Loucy (cell line): ENCODE data around the gene PHTF2.

Experiments used
- H2AFZ ChIP-seq: fragments of 200-600 bp; sonication (generic); 2 replicates; pipeline ENCODE4 v1.6.0; 2016; ENCODE audit warnings: antibody characterized with exemption, mild to moderate bottlenecking, low read length, moderate library complexity
- H3F3A ChIP-seq: fragments of 200-600 bp; 2 replicates; pipeline ENCODE4 v1.6.0; 2016; ENCODE audit warnings: antibody characterized with exemption, low read depth, mild to moderate bottlenecking
- H3K27me3 ChIP-seq: fragments of 200-600 bp; sonication (generic); 2 replicates; pipeline ENCODE4 v1.6.1; 2014; ENCODE audit warnings: low read length, mild to moderate bottlenecking; ENCODE audit not compliant: insufficient read depth, poor library complexity, severe bottlenecking
- H3K36me3 ChIP-seq: fragments of 200-600 bp; sonication (generic); 2 replicates; pipeline ENCODE4 v1.6.1; 2016; ENCODE audit warnings: low read length; ENCODE audit not compliant: insufficient read depth
- H3K4me1 ChIP-seq: fragments of 200-600 bp; sonication (generic); 2 replicates; pipeline ENCODE4 v1.5.1; 2014; ENCODE audit warnings: low read length, mild to moderate bottlenecking; ENCODE audit not compliant: insufficient read depth, poor library complexity, severe bottlenecking
- H3K4me2 ChIP-seq: fragments of 200-600 bp; sonication (generic); 2 replicates; pipeline ENCODE4 v1.6.0; 2014; ENCODE audit warnings: antibody characterized with exemption, low read length, low read depth, mild to moderate bottlenecking; ENCODE audit not compliant: poor library complexity, severe bottlenecking
- H3K4me3 ChIP-seq: fragments of 200-600 bp; sonication (generic); 2 replicates; pipeline ENCODE4 v1.5.1; 2014; ENCODE audit warnings: low read length, mild to moderate bottlenecking, mixed read lengths; ENCODE audit not compliant: poor library complexity, severe bottlenecking
- H3K79me2 ChIP-seq: fragments of 200-600 bp; sonication (generic); 2 replicates; pipeline ENCODE4 v1.6.1; 2014; ENCODE audit warnings: low read length; ENCODE audit not compliant: insufficient read depth
- H3K9ac ChIP-seq: fragments of 200-600 bp; sonication (generic); 2 replicates; pipeline ENCODE4 v1.6.0; 2014; ENCODE audit warnings: mild to moderate bottlenecking, low read depth, low read length, moderate library complexity; ENCODE audit not compliant: poor library complexity, severe bottlenecking
- H3K9me2 ChIP-seq: fragments of 200-600 bp; sonication (generic); replicated peaks from 2 replicates; pipeline ENCODE4 v1.6.1; 2016; ENCODE audit warnings: low read depth, low read length, mixed read lengths
- H3K9me3 ChIP-seq: fragments of 200-600 bp; sonication (generic); 2 replicates; pipeline ENCODE4 v1.6.1; 2014; ENCODE audit warnings: mild to moderate bottlenecking, antibody characterized with exemption, low read length, low read depth; ENCODE audit not compliant: insufficient read depth
- H4K20me1 ChIP-seq: fragments of 200-600 bp; sonication (generic); 2 replicates; pipeline ENCODE4 v1.6.0; 2014; ENCODE audit warnings: antibody characterized with exemption, low read length, mild to moderate bottlenecking; ENCODE audit not compliant: insufficient read depth, poor library complexity, severe bottlenecking
- EZH2phosphoT487 ChIP-seq: fragments of 200-600 bp; IDR thresholded peaks from 2 replicates; pipeline ENCODE4 v1.6.1; 2018; ENCODE audit warnings: antibody characterized with exemption, mild to moderate bottlenecking, moderate library complexity, borderline replicate concordance
- TF ChIP-seq, protein P1 (sequence below): fragments of 200-600 bp; sonication (generic); conservative IDR thresholded peaks from 2 replicates; pipeline ENCODE4 v1.5.1; 2014; ENCODE audit warnings: mild to moderate bottlenecking, antibody characterized with exemption, low read length

Gene PHTF2

DNA sequence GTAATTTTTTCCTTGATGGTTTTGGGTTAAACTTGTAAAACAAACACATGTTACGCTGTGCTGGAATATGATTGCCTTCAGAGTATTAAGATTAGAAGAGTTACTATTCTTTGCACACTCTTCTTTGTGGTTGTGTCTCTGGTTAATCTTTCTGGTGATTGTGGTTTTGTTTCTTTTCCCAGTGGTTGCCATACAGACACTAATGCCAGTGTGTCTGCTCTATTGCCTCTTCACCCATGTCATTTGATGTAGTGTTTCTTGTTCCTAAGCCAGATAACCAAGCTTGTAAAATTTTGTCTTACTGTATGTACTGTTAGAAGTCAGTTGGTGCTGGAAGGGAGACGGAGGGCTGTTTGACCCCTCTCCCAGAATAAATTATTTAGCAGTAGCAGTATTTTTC, 124.8 kb downstream of the PHTF2 start:
- no peak overlapping the region for H2AFZ ChIP-seq
- H3K4me2 ChIP-seq, result peak overlapping the region; percentile 2
- peaks cover 9% of the 10 kb centered on the region for H3K4me1 ChIP-seq
- no peaks in the 10 kb centered on the region for H3K9me2 ChIP-seq
- no peaks in the 10 kb centered on the region for H3K79me2 ChIP-seq
- H3K36me3 ChIP-seq, result peaks cover 6% of the 10 kb centered on the region; the same call in 1 of the 2 replicates
- H3K27me3 ChIP-seq, result no peaks in the 10 kb centered on the region
- no peak overlapping the region for H3K4me3 ChIP-seq
- no peaks in the 10 kb centered on the region for H4K20me1 ChIP-seq
- TF ChIP-seq, protein P1, sequence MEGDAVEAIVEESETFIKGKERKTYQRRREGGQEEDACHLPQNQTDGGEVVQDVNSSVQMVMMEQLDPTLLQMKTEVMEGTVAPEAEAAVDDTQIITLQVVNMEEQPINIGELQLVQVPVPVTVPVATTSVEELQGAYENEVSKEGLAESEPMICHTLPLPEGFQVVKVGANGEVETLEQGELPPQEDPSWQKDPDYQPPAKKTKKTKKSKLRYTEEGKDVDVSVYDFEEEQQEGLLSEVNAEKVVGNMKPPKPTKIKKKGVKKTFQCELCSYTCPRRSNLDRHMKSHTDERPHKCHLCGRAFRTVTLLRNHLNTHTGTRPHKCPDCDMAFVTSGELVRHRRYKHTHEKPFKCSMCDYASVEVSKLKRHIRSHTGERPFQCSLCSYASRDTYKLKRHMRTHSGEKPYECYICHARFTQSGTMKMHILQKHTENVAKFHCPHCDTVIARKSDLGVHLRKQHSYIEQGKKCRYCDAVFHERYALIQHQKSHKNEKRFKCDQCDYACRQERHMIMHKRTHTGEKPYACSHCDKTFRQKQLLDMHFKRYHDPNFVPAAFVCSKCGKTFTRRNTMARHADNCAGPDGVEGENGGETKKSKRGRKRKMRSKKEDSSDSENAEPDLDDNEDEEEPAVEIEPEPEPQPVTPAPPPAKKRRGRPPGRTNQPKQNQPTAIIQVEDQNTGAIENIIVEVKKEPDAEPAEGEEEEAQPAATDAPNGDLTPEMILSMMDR, result no peak
- peak; percentile 50; the same call in 1 of the 2 replicates for TF ChIP-seq EZH2phosphoT487
- H3K9ac ChIP-seq, result no peak overlapping the region
- no peaks in the 10 kb centered on the region for H3K9me3 ChIP-seq
- H3F3A ChIP-seq, result 0 out of 2 replicates have a peak, but pooled peaks cover 5% of the 10 kb centered on the region

DNA sequence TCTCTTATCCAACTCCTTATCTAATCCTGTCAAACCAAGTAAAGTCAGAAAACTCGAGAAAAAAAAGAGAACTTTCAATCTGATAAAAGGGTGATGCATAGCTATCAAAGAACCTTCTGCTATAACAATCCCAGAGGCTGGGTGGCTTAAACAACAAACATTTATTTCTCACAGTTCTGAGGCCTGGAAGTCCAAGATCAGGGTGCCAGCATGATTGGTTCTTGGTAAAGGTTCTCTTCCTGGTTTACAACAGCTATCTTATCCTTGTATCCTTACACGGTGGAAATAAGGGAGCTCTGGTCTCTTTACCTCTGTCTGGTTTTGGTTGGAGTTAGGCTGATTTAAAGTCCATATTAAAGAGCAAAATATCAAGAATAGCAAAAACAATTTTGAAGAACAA, 131.9 kb downstream of the PHTF2 start:
- no peak overlapping the region for H3K4me2 ChIP-seq
- H3K9ac ChIP-seq, result no peak overlapping the region
- H3K36me3 ChIP-seq, result peaks cover 6% of the 10 kb centered on the region; the same call in 1 of the 2 replicates
- H2AFZ ChIP-seq, result no peak overlapping the region
- H3K79me2 ChIP-seq, result no peaks in the 10 kb centered on the region
- H3K9me2 ChIP-seq, result no peaks in the 10 kb centered on the region
- H3K4me1 ChIP-seq, result no peaks in the 10 kb centered on the region
- H3K27me3 ChIP-seq, result no peaks in the 10 kb centered on the region
- no peaks in the 10 kb centered on the region for H3F3A ChIP-seq
- no peak overlapping the region for H3K4me3 ChIP-seq
- H4K20me1 ChIP-seq, result no peaks in the 10 kb centered on the region
- TF ChIP-seq, protein P1, result no peak
- no peak for TF ChIP-seq EZH2phosphoT487
- H3K9me3 ChIP-seq, result no peaks in the 10 kb centered on the region

DNA sequence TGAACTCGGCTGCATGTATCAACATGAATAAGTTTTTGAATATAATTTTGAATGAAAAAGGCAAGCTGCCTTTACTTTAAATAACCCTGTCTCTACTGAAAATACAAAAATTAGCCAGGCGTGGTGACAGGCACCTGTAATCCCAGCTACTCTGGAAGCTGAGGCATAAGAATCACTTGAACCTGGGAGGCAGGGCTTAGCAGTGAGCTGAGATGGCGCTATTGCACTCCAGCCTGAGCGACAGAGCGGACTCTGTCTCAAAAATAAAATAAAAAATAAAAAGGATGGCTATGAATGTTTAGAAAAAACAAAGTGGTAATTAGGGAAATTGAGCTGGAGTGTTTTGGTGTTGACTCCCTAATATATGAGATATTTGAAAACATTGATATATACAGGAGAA, 133.3 kb downstream of the PHTF2 start:
- Histone ChIP-seq H3K9me2 (no peaks in the 10 kb centered on the region), H3K9me3 (no peaks in the 10 kb centered on the region), H3K4me1 (no peaks in the 10 kb centered on the region), H3K79me2 (no peaks in the 10 kb centered on the region), H4K20me1 (no peaks in the 10 kb centered on the region), H3K4me3 (no peak overlapping the region), H3K27me3 (no peaks in the 10 kb centered on the region), H3K9ac (no peak overlapping the region), H3K36me3 (peaks cover 6% of the 10 kb centered on the region; the same call in 1 of the 2 replicates), H3K4me2 (no peak overlapping the region), H2AFZ (no peak overlapping the region), H3F3A (no peaks in the 10 kb centered on the region)
- no peak for TF ChIP-seq EZH2phosphoT487
- TF ChIP-seq, protein P1, result no peak
